OCI-M1 (cell line): ENCODE measurements around the gene TMOD2.

Experiments used
- DNase-seq: peaks from one replicate; lab custom pipeline; 2025; lab: John Stamatoyannopoulos, UW

TMOD2 gene

DNA sequence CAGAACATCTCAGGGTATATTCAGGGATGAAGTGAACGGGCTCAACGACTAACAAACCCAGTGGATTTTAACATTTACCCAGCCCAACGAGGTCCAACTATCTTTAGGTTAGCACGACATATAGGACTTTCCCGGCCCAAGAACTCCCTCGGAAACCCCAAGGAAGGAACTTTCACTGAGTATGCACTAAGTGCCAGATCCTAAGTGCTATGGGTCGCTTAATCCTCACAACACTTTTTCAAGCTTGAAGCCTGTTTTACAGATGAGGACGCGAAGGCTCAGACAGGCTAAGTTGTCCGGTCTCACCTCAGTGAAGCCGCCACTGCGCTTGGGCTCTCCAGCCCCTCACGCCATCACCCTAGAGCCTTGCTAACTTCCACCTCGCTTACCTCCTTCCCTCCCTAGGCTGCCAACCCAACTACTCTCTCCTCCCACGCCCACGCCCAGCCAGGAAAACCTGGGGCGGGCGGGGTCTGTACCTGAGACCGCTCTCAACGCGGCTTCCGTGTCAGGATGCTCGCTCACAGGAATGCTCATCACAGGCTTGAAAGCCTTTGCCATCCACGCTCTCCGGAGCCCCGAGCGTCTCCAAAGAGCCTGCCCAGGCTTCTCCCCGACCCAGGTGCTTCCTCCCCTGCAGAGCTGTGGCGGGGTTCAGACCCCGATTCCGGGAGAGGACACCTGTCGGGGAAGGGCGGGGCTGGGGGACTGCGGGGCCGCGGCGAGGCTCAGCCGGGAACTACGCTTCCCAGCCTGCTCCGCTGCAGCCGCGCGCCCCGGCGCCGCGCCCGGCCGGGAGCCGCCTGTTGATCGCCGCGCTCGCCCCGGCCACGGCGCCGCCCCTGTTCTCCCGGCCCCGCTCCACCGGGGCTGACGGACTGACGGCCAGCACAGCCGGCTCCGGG, at the start of gene TMOD2:
Gene TMOD2, plus strand, starts transcription at position 806 of the 905 bp plus-strand sequence. CDS start 14,845 bp downstream, outside the sequence.
- no peak for DNase-seq

DNA sequence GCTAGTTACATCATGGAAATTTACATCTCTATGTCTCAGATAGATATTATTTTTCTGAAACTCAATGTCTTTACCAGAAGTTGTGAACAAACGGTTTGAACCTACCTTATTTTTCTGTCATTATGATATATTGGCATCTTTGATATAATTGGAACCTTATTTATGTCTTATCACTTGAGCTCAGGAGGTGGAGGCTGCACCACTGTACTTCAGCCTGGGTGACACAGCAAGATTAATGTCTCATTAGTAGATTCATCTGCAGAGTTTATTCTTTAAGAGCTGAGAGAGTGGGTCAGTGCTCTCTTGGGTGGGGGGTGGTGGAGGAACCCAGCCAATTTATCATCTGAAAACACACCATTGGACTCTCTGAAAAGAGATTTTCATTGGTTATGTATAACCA, 48.7 kb upstream of the TMOD2 start:
- peak; percentile 72 for DNase-seq

DNA sequence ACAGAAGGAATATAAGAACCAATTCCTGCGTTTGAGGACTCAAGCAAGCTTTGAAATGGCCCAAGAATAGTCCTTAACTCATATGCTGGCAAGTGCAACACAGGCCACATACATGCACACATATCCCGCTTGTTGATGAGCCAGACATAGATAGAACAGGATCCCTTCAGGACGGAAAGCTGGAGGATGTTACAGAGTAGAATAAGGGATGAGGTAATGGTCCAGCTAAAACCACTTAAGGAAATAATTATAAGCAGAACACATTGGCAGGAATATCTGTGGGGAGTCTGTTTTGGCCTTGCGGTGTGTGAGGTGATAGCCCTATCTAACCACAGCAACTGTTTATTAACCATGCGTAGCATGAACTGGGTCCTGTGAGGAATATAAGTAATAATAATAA, 45.1 kb upstream of the TMOD2 start:
- peak; percentile 11 for DNase-seq

DNA sequence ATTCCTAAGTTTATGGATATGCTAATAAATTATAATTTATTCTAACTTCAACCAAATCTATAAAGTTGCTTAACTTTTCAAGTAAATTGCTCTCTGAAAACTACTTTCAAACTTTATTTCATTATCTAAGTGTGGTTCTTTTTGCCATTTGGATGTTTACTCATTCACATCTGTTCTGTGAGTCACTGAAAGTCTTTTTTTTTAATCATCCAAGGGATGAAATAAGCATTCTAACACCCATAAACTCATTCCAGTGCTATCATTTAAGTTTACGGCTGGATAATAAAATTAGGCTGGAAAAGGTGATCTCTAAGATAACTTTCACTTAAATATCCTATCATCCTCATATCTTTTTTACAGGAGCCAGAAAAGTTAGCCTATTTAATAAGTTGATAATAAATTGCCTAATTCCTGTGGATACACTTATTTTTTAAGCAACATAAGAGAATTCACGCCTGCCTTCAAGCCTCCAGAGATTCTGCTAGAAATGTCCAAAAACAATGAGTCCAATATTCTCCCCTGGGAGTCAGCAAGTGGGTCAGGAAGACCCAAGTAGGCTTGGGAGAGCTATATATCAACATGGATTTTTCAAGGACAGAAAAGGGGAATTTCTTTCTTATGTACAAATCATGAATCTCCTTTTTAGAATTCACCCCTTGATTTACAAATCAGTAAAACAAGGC, 44.3 kb upstream of the TMOD2 start:
- no peak for DNase-seq

DNA sequence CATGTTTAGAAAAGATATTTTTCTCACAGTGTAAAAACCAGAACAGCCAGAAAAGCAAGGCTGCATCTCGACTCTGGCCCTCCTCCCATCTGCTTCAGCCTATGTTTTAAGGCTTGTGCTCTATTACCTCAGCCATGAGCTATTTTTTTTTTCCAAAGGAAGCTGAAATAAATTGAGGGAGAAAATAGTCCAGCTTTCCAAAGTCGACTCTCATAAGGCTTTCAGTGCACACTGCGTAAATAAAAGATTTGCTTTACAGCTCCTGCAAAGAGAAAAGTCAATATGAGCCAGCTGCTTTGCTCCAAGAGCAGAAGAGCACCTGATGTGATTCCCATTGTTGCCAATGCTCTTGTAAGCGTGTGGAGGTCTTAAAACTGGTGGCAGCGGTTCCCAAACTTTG, 43.4 kb upstream of the TMOD2 start:
- DNase-seq = no peak

DNA sequence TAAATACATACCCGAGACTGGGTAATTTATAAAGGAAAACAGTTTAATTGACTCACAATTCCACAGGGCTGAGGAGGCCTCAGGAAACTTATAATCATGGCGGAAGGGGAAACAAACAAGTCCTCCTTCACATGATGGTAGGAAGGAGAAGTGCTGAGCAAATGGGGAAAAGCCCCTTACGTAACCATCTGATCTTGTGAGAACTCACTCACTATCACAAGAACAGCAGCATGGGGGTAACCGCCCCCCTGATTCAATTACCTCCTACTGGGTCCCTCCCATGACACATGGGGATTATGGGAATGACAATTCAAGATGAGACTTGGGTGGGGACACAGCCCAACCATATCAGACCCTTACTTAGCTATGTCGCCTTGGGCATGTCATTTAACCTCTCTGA, 42.4 kb upstream of the TMOD2 start:
- DNase-seq = no peak

DNA sequence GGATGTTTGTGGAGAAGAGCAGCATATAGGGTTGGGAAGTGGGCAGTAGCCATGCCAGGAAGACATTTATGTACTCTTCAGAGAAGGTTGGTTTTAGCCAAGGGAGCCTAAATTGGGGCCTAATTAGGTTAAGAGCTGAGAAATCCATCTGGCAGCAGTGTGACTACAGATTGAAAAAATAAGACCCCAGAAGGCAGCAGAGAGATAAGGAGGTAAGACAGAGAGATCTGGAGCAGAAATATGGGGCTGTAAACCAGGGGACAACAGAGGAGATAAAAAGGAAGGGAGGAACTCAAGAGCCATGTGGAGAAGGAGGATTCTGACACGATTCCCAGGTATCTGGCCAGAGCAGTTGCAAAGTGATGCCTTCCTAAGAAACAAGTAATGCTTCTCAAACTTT, 37.2 kb upstream of the TMOD2 start:
- DNase-seq = no peak

DNA sequence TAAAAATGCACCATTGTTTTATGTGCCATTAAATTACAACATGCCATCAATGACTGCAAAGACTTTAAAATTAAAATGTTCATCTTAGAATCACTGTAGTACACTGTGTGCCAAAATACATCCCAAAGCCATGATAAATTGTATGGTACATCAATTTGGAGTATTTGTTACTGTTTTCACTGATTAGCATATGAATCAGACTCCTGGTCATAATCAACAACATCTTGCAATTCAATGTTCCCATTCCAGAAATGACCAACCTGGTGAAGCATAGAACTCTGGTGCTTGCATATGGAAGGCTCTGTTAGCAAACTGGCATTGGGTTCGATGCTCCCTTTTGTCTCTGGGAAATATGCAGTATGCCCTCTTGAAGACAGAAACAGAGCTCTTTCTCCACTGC, 36.5 kb upstream of the TMOD2 start:
- DNase-seq = no peak

DNA sequence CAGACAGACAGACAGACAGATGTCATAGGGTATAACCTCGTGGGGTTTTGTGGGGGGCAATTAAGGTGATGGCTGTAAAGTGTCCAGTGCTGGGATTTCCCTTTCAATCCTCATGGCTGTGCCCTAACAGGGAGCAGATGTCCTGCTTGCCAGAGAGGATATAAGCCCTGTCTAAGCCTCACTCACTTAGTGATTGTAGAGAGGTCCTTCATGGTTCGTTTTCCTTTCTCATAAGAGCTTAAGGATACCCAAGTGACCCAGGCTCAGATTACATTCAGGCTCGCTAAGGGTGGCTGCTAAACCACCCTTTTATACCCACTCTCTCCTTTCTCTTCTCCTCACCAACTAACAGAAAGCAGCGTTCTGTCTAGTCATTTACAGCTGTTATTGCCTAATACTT, 33.2 kb upstream of the TMOD2 start:
- no peak for DNase-seq

DNA sequence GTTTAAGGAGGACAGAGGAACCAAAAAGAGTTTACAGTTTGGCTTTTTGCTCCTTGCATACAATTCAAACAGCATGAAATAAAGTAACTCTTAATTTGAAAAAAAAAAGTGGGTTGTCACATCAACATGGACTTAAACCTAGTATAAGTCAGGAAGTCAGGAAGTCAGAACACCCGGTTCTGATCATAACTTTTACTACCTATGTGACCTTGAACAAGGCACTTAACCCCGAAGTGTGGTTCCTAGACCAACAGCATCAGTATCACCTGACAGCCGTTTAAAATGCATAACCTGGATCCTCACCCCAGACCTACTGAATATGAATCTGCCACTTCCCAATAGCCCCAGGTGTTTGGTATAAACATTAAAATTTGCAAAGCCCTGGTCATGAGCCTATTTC, 32.7 kb upstream of the TMOD2 start:
- DNase-seq = no peak

DNA sequence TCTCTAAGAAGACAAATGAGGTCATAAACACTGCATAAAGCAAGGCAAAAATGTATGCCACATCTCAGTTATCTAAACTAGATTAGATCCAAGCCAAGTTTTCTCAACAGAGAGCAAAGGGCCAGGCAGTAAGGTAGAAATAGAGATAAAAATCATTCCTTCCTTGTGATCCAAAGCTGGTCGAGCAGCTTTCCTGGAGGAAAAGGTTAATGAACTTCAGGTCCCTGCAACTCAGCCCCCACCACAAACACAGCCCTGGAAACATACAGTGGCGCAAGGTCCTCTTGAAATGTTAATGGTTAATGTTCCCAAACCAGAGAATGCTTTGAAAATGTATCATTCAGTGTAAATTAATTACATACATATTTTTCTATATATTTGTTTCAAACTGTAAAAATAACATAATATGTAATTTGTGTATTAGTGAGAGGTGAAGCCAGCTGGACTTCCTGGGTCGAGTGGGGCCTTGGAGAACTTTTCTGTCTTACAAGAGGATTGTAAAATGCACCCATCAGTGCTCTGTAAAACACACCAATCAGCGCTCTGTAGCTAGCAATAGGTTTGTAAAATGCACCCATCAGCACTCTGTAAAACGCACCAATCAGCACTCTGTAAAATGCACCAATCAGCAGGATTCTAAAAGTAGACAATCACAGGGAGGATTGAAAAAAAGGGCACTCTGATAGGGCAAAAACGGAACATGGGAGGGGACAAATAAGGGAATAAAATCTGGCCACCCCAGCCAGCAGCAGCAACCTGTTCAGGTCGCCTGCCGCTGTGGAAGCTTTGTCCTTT, 31.0 kb upstream of the TMOD2 start:
- DNase-seq = no peak

DNA sequence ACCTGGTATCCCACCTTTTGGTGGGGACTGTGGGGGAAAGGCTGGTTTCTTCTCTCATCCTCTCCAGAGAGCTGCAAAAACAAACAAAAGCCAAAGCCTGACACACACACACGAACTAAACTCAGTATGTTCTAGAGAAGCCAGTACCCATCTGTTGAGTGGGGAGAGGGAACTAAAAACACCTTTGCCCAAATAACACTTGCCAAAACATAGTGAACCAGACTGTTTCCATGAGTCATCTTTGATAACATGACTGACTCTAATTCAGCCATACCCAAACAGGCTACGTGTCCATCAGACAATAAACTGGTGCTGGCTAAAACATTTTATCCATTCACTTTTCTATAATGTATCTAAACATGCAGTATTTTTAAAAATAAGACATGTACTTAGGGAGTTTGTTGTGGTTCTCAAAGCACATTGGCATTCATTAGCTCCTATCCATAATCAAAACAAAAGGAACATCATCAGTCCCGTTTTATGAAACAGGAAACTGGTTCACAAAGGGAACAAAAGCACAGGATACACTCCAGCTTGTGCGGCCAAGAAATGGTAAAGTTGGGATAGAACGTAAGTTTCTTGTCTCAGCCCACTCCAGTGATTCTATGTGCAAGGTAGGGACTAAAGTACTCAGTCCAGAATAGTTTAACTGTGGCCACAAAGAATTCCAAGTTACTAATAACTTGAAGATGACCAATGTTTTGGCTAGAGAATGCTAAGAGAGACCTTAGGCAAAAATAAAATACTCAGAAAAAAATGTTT, 30.0 kb upstream of the TMOD2 start:
- DNase-seq = no peak

DNA sequence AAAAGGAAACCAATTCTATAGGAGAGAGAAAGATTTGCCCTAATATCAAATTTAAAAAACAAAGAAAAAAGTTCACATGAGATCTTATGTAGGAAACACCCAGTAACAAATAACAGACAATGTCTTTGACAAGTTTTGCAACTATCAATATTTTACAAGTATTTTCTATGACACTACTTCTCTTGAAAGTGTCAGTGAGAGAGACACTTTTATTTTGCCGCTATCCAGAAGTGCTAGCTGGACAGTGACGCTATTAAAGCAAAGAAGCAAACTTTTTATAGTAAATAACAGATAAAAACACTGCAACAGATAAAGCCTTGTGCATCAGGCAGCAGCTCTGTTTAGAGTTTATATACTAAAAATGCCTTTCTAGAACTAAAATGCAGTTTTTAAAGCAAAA, 27.2 kb upstream of the TMOD2 start:
- no peak for DNase-seq

DNA sequence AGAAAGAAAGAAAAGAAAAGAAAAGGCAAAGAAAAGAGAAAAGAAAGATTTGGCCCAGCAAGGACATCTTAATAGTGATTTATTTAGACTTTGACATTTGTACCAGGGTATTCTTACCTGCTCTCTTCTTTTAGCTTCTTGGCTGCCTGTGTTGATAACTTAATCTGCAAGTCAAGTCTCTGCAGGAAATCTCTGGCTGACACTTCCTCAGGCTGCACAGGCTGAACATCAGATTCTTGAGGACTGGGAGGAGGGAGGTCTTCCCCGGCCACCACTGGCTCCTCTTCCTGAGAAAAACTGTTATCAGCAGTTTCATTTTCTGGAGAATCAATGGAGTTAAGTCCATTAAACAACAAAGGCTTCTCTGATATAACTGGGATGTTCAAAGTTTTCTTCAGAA, 26.7 kb upstream of the TMOD2 start:
- peak; percentile 34 for DNase-seq

DNA sequence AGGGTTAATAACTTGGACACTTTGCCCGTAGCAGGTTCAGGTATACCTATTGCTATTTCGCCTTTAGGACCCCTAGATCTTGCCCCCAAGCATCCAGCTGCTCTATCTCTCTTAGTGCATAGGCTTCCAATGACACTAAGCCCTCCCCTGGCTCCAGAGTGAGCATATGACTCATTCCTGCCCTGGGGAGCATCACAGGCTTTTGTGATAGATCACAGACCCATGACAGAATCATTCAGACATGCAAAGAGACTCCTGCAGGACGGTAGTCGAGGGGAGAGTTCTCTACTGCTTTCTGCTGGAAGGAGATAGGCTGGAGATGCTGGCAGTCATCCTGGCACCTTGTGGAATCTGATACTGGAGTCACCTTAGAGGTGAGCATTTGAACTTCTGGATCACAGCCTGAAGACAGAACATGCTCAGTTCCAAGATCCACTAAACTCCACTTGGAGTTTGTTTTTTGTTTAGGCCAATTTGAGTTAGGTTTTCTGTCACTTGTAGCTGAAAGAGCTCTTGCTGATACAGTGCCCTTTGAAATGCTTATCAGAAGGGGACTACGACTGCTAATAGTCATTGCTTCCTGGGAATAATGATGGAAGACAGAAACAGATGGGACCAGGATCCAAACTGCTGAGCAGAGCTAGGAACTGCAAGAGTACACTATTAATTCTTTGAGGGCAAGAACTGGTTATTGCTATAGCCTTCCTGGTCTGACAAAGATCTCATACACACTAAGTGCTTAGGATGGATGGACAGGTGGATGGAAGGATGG, 24.9 kb upstream of the TMOD2 start:
- DNase-seq = peak; percentile 37

DNA sequence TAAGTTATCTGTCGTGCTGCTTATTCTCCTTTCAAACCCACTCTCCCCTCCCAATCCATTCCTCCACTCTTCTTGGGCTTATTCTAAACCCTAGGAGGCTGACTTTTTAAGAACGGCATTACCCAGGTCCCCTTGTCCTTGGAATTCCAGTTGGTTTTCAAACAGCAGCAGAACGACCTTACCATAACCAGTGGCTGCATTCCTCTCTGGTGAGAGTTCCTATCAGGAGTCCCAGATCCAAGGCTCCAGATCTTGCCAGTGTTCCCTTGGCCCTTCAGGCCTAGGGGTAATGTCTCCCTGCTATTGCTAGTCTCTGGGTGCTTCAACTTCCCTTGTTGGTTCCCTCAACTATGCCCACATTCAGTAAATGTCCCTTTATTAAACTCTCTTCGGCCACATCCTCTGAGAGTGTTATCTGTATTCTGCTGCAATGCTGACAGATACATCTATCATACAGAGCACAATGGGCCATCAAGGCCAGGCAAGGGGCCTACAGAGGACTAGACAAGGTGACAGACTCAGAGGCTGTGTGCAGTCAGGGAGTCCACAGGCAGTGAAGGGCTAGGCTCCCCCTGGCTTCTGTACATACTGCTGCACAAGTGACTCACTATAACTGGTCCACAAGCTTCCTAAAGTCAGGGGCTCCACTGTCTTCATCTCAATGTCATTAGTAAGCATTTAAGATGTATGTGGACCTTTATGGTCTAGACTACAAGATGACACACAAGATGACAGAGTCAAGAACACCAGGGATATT, 24.1 kb upstream of the TMOD2 start:
- DNase-seq = peak; percentile 35

DNA sequence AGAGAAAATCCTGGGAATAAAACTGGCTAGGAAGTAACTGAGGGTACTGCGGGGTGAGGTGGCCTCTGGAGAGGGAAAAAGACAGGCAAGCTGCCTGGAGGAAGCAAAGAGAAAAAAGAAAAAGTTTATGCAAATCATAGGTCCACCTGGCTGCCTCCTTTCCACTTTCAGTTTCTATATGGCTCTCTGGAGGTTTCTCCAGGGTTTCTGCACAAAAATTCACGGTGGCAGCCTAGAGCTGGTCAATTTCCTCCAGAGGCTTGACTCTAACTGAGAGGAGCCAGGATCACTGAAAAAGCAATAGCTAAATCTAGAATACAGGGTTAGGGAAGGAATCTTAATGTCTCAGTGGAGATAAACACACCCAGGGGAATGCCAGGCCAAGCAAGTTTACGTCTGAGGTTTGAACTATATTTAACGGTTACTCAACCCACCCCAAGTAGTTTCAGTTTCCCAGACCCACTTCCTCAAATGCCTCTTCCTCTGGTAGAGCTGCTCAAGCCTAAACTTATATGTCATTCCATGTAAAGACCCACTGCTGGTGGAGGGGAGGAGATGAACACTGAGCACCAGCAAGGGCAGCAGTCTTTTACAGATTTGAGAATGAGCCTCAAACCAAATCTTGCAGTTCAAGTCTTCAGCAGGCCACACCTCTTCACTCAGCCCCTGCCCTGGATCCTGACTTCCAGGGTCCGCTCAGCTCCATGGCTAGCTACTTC, 19.7 kb upstream of the TMOD2 start:
- peak; percentile 96 for DNase-seq

DNA sequence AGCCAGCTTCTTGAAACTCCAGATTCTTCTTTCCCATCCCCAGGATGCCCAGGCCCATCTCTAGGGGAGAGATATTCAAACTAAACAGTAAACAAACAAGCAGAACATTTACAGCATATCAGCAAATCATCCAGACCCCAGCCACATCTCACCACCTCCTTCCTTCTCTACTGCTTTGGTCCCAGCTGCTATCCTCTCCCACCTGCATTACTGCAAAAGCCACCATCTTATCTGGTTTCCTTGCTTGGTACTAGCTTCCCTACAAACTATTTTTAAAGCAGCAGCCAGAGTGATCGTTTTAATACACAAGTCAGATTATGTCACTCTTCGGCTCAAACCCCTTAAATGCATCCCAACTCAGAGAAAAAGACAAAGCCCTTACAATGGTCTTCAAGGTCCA, 18.8 kb upstream of the TMOD2 start:
- DNase-seq = peak; percentile 25

DNA sequence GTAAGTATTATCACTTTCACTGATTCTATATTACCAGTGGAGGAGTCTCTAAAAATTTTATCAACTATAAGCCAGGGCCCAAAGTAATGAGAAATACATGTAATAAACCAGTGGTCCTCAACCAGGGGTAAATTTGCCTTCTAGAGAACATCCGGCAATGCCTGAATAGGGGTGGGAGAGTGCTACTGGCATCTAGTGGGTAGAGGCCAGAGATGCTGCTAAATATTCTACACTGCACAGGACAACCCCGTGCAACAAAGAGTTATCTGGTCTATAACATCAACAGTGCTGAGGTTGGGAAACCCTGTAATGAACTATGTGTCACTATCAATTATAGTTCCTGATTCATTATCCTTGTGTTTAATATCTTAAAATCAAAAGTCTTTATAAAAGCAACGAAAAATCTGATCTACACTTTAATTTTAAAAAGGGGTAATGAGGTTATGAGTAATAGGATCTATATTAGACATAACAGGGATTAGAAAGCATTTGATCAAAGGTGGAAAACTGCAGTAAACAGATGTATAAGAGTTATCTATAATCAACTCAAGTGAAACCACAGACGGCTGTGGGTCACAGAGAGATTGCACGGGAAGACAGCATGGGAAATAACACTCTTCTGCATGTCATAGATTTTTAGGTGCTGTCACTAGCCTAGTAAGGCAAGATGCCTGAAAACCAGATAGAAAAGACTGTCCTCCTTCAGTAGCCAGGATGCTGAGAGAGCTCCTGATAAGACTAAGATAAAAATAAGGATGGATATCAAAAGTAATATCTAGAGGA, 16.0 kb upstream of the TMOD2 start:
- DNase-seq = peak; percentile 69
